KMS-11 (cell line): ENCODE measurements around the gene CTXND1.
"Not testable (repeated sequence)": the region's sequence is repeated elsewhere in the genome, so short reads cannot be mapped to it uniquely, and the experiment has no call there.

Experiments
- H2AFZ ChIP-seq: fragments of 200-600 bp; sonication (generic); 2 replicates; pipeline ENCODE4 v1.6.1; 2016; ENCODE audit warnings: antibody characterized with exemption, mixed run types, low read depth
- H3K27ac ChIP-seq: fragments of 200-600 bp; sonication (generic); 2 replicates; pipeline ENCODE4 v1.6.1; 2016; ENCODE audit warnings: mild to moderate bottlenecking, mixed run types
- H3K27me3 ChIP-seq: fragments of 200-600 bp; sonication (generic); 2 replicates; pipeline ENCODE4 v1.6.1; 2017; ENCODE audit warnings: mild to moderate bottlenecking, low read depth, mixed run types, moderate library complexity; ENCODE audit not compliant: insufficient read depth
- H3K36me3 ChIP-seq: fragments of 200-600 bp; sonication (generic); 2 replicates; pipeline ENCODE4 v1.6.1; 2017; ENCODE audit warnings: mild to moderate bottlenecking, mixed run types; ENCODE audit not compliant: insufficient read depth
- H3K4me1 ChIP-seq: fragments of 200-600 bp; sonication (generic); 2 replicates; pipeline ENCODE4 v1.6.1; 2016; ENCODE audit warnings: mild to moderate bottlenecking, low read depth, mixed run types; ENCODE audit not compliant: poor library complexity, severe bottlenecking
- H3K4me2 ChIP-seq: fragments of 200-600 bp; sonication (generic); 2 replicates; pipeline ENCODE4 v1.7.0; 2016; ENCODE audit warnings: mild to moderate bottlenecking, mixed run types
- H3K4me3 ChIP-seq: fragments of 200-600 bp; sonication (generic); IDR thresholded peaks from 2 replicates; pipeline ENCODE4 v1.6.1; 2017; ENCODE audit warnings: low read depth, low read length, mixed read lengths; ENCODE audit not compliant: insufficient read depth
- H3K79me2 ChIP-seq: fragments of 200-600 bp; sonication (generic); 2 replicates; pipeline ENCODE4 v1.6.1; 2016; ENCODE audit warnings: low read depth, mixed run types; ENCODE audit not compliant: insufficient read depth
- H3K9ac ChIP-seq: fragments of 200-600 bp; sonication (generic); 2 replicates; pipeline ENCODE4 v1.6.1; 2016; ENCODE audit warnings: mild to moderate bottlenecking, mixed run types
- H4K20me1 ChIP-seq: fragments of 200-600 bp; sonication (generic); 2 replicates; pipeline ENCODE4 v1.6.1; 2016; ENCODE audit warnings: mild to moderate bottlenecking, mixed run types; ENCODE audit not compliant: insufficient read depth
- TF ChIP-seq, protein P1 (sequence below): fragments of 200-600 bp; sonication (generic); conservative IDR thresholded peaks from 2 replicates; pipeline ENCODE4 v1.6.1; 2017; ENCODE audit warnings: low read depth, mild to moderate bottlenecking, antibody characterized with exemption, low read length, moderate library complexity, mixed read lengths

CTXND1 gene

DNA sequence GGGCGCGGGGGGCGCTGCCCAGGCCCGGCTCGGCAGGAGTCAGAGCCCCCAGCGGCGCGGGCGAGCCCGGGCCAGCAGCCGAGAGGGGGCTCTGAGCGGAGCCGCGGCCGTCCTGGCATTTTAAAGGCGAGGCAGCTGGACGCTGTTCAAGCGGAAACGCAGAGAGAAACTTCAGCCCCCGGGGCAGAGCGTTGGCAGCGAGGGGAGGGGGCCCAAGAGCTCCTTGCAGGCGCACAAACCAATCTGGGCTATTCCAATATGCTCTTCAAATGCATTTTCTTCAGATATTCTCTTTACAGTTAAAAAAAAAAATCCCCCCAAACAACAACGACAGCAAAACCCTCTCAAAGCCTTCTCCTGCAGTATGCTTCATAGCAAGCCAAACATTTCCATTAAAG, at the start of gene CTXND1:
Gene CTXND1 (minus strand): TSS at position 93 of the 398 bp plus-strand sequence. CDS start 50,264 bp downstream, outside the sequence.
- H3K36me3 ChIP-seq, result no peaks in the 10 kb centered on the region
- H3K4me2 ChIP-seq, result no peak within 1 kb of the TSS
- TF ChIP-seq, protein P1, sequence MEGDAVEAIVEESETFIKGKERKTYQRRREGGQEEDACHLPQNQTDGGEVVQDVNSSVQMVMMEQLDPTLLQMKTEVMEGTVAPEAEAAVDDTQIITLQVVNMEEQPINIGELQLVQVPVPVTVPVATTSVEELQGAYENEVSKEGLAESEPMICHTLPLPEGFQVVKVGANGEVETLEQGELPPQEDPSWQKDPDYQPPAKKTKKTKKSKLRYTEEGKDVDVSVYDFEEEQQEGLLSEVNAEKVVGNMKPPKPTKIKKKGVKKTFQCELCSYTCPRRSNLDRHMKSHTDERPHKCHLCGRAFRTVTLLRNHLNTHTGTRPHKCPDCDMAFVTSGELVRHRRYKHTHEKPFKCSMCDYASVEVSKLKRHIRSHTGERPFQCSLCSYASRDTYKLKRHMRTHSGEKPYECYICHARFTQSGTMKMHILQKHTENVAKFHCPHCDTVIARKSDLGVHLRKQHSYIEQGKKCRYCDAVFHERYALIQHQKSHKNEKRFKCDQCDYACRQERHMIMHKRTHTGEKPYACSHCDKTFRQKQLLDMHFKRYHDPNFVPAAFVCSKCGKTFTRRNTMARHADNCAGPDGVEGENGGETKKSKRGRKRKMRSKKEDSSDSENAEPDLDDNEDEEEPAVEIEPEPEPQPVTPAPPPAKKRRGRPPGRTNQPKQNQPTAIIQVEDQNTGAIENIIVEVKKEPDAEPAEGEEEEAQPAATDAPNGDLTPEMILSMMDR, result no peak
- no peaks in the 10 kb centered on the region for H3K27me3 ChIP-seq
- no peak within 1 kb of the TSS for H3K9ac ChIP-seq
- no peaks in the 10 kb centered on the region for H3K4me1 ChIP-seq
- no peaks in the 10 kb centered on the region for H3K79me2 ChIP-seq
- H4K20me1 ChIP-seq, result no peaks in the 10 kb centered on the region
- no peak within 1 kb of the TSS for H2AFZ ChIP-seq
- H3K4me3 ChIP-seq, result no peak within 1 kb of the TSS
- no peak within 1 kb of the TSS for H3K27ac ChIP-seq

GRCh38 chr15:80301472-80301871, 49.5 kb upstream of the CTXND1 start:
- no peak overlapping the region for H3K27ac ChIP-seq
- H3K9ac ChIP-seq, result no peak overlapping the region
- H3K36me3 ChIP-seq, result no peaks in the 10 kb centered on the region
- H3K27me3 ChIP-seq, result no peaks in the 10 kb centered on the region
- no peaks in the 10 kb centered on the region for H3K79me2 ChIP-seq
- H2AFZ ChIP-seq, result no peak overlapping the region
- no peaks in the 10 kb centered on the region for H4K20me1 ChIP-seq
- no peaks in the 10 kb centered on the region for H3K4me1 ChIP-seq
- no peak overlapping the region for H3K4me2 ChIP-seq
- no peak overlapping the region for H3K4me3 ChIP-seq
- TF ChIP-seq, protein P1, result no peak

GRCh38 chr15:80295777-80296176, 43.8 kb upstream of the CTXND1 start:
- H3K27ac ChIP-seq, H2AFZ ChIP-seq, H3K4me3 ChIP-seq, H3K36me3 ChIP-seq, H3K27me3 ChIP-seq, H3K79me2 ChIP-seq, H4K20me1 ChIP-seq, H3K9ac ChIP-seq, H3K4me1 ChIP-seq, H3K4me2 ChIP-seq: not testable (repeated sequence)

- Histone ChIP-seq H3K27me3 (no peaks in the 10 kb centered on the region), H3K79me2 (no peaks in the 10 kb centered on the region), H2AFZ (no peak overlapping the region), H3K9ac (no peak overlapping the region), H3K4me1 (no peaks in the 10 kb centered on the region), H4K20me1 (no peaks in the 10 kb centered on the region), H3K4me2 (no peak overlapping the region), H3K27ac (no peak overlapping the region), H3K36me3 (no peaks in the 10 kb centered on the region), H3K4me3 (no peak overlapping the region)
- TF ChIP-seq, protein P1, result no peak
Observed at GRCh38 chr15:80292079-80292478, 40.1 kb upstream of the CTXND1 start.

DNA sequence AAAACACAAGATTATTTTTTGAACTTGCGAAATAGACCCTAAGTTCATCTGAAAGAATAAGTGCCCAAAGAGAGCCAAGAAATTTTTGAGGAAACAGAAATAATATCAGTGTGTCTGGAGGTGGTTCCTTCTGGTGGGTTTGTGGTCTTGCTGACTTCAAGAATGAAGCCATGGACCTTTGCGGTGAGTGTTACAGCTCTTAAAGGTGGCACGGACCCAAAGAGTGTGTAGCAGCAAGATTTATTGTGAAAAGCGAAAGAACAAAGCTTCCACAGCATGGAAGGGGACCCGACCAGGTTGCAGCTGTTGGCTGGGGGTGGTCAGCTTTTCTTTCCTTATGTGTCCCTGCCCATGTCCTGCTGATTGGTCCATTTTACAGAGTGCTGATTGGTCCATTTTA, 38.9 kb upstream of the CTXND1 start:
- H3K4me3 ChIP-seq, H3K27ac ChIP-seq, H3K36me3 ChIP-seq, H3K27me3 ChIP-seq, H4K20me1 ChIP-seq, H2AFZ ChIP-seq, H3K79me2 ChIP-seq, H3K9ac ChIP-seq, H3K4me2 ChIP-seq, H3K4me1 ChIP-seq: not testable (repeated sequence)
